ENCODE measurements around the gene PTPN14.
"Not testable (repeated sequence)": the region's sequence is repeated elsewhere in the genome, so short reads cannot be mapped to it uniquely, and the experiment has no call there.

Gene PTPN14

GRCh38 chr1:214584805-214585766 is 33.7 kb upstream of the PTPN14 start:
- peak; percentile 77 to 80 for DNase-seq (ENCODE audit: low read depth in 2 of 2)
- TF ChIP-seq CTCF (IDR thresholded peaks at IDR 0.05; ENCODE audit: low read depth, low read length): peak; percentile 65

GRCh38 chr1:214583824-214584554 is 32.6 kb upstream of the PTPN14 start:
- no peak for TF ChIP-seq CTCF (IDR thresholded peaks at IDR 0.05; ENCODE audit: low read depth, low read length)
- H3K4me3 ChIP-seq (replicated peaks in 1 of 2; ENCODE audit: low read depth in 2 of 2, low read length in 2 of 2): no peak overlapping the region
- DNase-seq (ENCODE audit: low read depth in 2 of 2): peak; percentile 21 to 25

More at GRCh38 chr1:214584805-214585766, 33.7 kb upstream of the PTPN14 start:
- H3K4me3 ChIP-seq (replicated peaks in 1 of 2; ENCODE audit: low read depth in 2 of 2, low read length in 2 of 2): no peak overlapping the region

- H3K4me3 ChIP-seq (replicated peaks in 1 of 2; ENCODE audit: low read depth in 2 of 2, low read length in 2 of 2): no peak overlapping the region
- no peak for DNase-seq (ENCODE audit: low read depth in 2 of 2)
- TF ChIP-seq CTCF (IDR thresholded peaks at IDR 0.05; ENCODE audit: low read depth, low read length): no peak
Observed at GRCh38 chr1:214583113-214583512, 31.7 kb upstream of the PTPN14 start.

GRCh38 chr1:214582289-214582891 is 31.0 kb upstream of the PTPN14 start:
- no peak overlapping the region for H3K4me3 ChIP-seq (replicated peaks in 1 of 2; ENCODE audit: low read depth in 2 of 2, low read length in 2 of 2)
- no peak for DNase-seq (ENCODE audit: low read depth in 2 of 2)
- TF ChIP-seq CTCF (IDR thresholded peaks at IDR 0.05; ENCODE audit: low read depth, low read length): no peak

- no peak for TF ChIP-seq CTCF (IDR thresholded peaks at IDR 0.05; ENCODE audit: low read depth, low read length)
- H3K4me3 ChIP-seq (replicated peaks in 1 of 2; ENCODE audit: low read depth in 2 of 2, low read length in 2 of 2): no peak overlapping the region
- DNase-seq (ENCODE audit: low read depth in 2 of 2): peak; percentile 62 to 89
Observed at GRCh38 chr1:214581785-214582184, 30.4 kb upstream of the PTPN14 start.

- no peak for DNase-seq (ENCODE audit: low read depth in 2 of 2)
- no peak overlapping the region for H3K4me3 ChIP-seq (replicated peaks in 1 of 2; ENCODE audit: low read depth in 2 of 2, low read length in 2 of 2)
- TF ChIP-seq CTCF (IDR thresholded peaks at IDR 0.05; ENCODE audit: low read depth, low read length): no peak
Observed at GRCh38 chr1:214579183-214579582, 27.8 kb upstream of the PTPN14 start.

GRCh38 chr1:214576120-214576519 is 24.7 kb upstream of the PTPN14 start:
- DNase-seq (ENCODE audit: low read depth in 2 of 2); H3K4me3 ChIP-seq (replicated peaks in 1 of 2; ENCODE audit: low read depth in 2 of 2, low read length in 2 of 2): not testable (repeated sequence)

Measured in cardiac fibroblast (primary cell).